ENCODE data around the gene RPL39L.

- TF ChIP-seq CTCF (IDR thresholded peaks at IDR 0.05): no peak
- no peak for TF ChIP-seq POLR2A (IDR thresholded peaks at IDR 0.05)
Measured at GRCh38 chr3:187145149-187145895, 6.0 kb upstream of the RPL39L start.
